Measurements from ENCODE around the gene ADRA2B. TPM values are rescaled to one million over a fixed set of nuclear protein-coding genes. Genes with fewer than 3 reads are reported as not detected.

ADRA2B gene
- total RNA-seq, 1 experiment from 2014 or later, result 2.7 TPM

DNA sequence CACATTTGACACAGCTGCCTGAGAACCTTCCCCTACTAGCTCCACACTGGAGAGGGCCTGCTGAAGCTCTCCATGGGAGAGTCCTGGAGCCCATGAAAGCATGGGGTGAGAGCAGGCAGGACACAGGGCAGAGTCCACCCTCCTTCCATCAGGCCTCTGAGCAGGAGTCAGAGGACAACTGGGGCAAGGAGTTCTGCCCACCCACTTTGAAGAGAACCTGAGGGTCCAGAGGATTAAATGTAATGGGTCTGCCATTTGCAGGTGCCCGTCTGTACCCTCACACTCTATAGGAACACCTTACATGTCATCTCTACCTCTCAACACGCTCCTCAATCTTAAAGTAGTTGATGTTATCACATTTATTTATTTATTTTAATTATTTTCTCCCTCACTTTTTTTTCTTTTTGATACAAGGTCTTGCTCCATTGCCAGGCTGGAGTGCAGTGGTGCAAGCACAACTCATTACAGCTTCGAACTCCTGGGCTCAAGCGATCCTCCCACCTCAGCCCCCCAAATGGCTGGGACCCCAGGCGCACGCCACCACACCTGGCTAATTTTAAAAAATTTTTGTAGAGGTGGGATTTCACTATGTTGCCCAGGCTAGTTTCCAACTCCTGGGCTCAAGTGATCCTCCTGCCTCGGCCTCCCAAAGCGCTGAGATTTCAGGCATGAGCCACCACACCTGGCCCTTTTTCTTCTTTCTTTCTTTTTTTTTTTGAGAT, 10.2 kb downstream of the ADRA2B start:
- WGBS (ENCODE audit: extremely low coverage, insufficient read length, low lambda C conversion rate), result no CpG with 5 or more reads among the region's 8 CpGs
- TF ChIP-seq CTCF (conservative IDR thresholded peaks at IDR 0.05), result no peak
- Histone ChIP-seq H3T11ph (ENCODE audit: low read length) (no peak overlapping the region), H2BK20ac (ENCODE audit: low read depth, low read length, poor library complexity, severe bottlenecking) (no peak overlapping the region), H3K79me1 (ENCODE audit: insufficient read depth, low read depth, low read length, poor library complexity, severe bottlenecking) (no peaks in the 10 kb centered on the region), H3K9me3 (ENCODE audit: control insufficient read depth, low read depth, low read length) (no peaks in the 10 kb centered on the region), H3K79me2 (ENCODE audit: insufficient read depth, low read length) (no peaks in the 10 kb centered on the region), H3K4ac (ENCODE audit: low read depth, low read length) (no peak overlapping the region), H3K23ac (ENCODE audit: insufficient read length, low read depth, low read length) (no peak overlapping the region), H3K27me3 (ENCODE audit: insufficient read depth, low read length) (no peaks in the 10 kb centered on the region), H3K18ac (ENCODE audit: insufficient read length, low read depth, low read length) (no peak overlapping the region), H3K27ac (ENCODE audit: insufficient read length, low read depth, low read length) (no peak overlapping the region), H2BK15ac (ENCODE audit: low read depth, low read length) (no peak overlapping the region), H3K23me2 (ENCODE audit: insufficient read length, low read depth, low read length, poor library complexity, severe bottlenecking) (no peaks in the 10 kb centered on the region), H3K14ac (ENCODE audit: insufficient read depth, low read length) (no peak overlapping the region), H4K20me1 (ENCODE audit: control insufficient read depth, insufficient read depth, insufficient read length) (no peaks in the 10 kb centered on the region), H3K4me2 (ENCODE audit: insufficient read depth, insufficient read length, low read length) (no peak overlapping the region), H3K9ac (ENCODE audit: extremely low read depth, insufficient read length, low read length) (no peak overlapping the region), H4K5ac (ENCODE audit: insufficient read length, low read depth, low read length) (no peak overlapping the region), H3K56ac (ENCODE audit: insufficient read length, low read depth, low read length) (no peak overlapping the region), H2AFZ (ENCODE audit: low read length) (no peak overlapping the region), H4K91ac (ENCODE audit: insufficient read length, low read depth, low read length) (no peak overlapping the region), H2BK12ac (ENCODE audit: insufficient read length, low read depth, low read length) (no peak overlapping the region), H3K4me1 (ENCODE audit: insufficient read depth, low read length) (peaks cover 6% of the 10 kb centered on the region; the same call in 1 of the 2 replicates), H2BK5ac (ENCODE audit: insufficient read length, low read length) (no peak overlapping the region), H2AK5ac (ENCODE audit: insufficient read length, low read length) (no peak overlapping the region), H4K8ac (replicated peaks; ENCODE audit: insufficient read length, low read depth, low read length) (no peak overlapping the region), H2BK120ac (ENCODE audit: low read depth, low read length, poor library complexity, severe bottlenecking) (no peak overlapping the region)
- Mint-ChIP-seq H3K27ac (no peak overlapping the region), H3K4me1 (peaks cover 23 to 34% of the 10 kb centered on the region in 2 experiments), H3K36me3 (ENCODE audit: insufficient read depth in 1 of 3, low read depth in 3 of 3) (peaks cover 5 to 8% (median 7%) of the 10 kb centered on the region in 3 experiments; a peak in 5 of 7 replicates), H3K27me3 (ENCODE audit: low read depth) (peaks cover 6% of the 10 kb centered on the region), H3K4me3 (no peak overlapping the region), H3K9me3 (peaks cover 9 to 11% of the 10 kb centered on the region in 2 experiments)
- DNase-seq, result no peak

Data from H9 (cell line).